Spinal cord (tissue), 10 donors: ENCODE data around the gene PBX3. TPM values are rescaled to one million over a fixed set of nuclear protein-coding genes. Genes with fewer than 3 reads are reported as not detected.

ENCODE experiments used
- DNase-seq, 6 donors: peaks; one replicate each; pipeline versions ENCODE4 v3.0.0 to v3.0.0-alpha.2; 2013 to 2015; ENCODE audit warnings: low spot score in 6 of 6, low read depth in 4 of 6
- H3K27ac ChIP-seq: one replicate; pipeline ENCODE4 v1.5.1; 2013; ENCODE audit warnings: low read depth, low read length, control low read depth
- H3K27me3 ChIP-seq: one replicate; pipeline ENCODE4 v1.6.1; 2013; ENCODE audit warnings: low read length; ENCODE audit not compliant: control insufficient read depth, insufficient read depth
- H3K36me3 ChIP-seq: one replicate; pipeline ENCODE4 v1.6.1; 2013; ENCODE audit warnings: low read length; ENCODE audit not compliant: control insufficient read depth, insufficient read depth
- H3K4me1 ChIP-seq: one replicate; pipeline ENCODE4 v1.6.1; 2013; ENCODE audit warnings: low read length; ENCODE audit not compliant: control insufficient read depth, insufficient read depth
- H3K4me3 ChIP-seq: one replicate; pipeline ENCODE4 v1.5.1; 2013; ENCODE audit warnings: low read depth, low read length, control low read depth
- H3K9me3 ChIP-seq: one replicate; pipeline ENCODE4 v1.6.1; 2013; ENCODE audit warnings: low read length; ENCODE audit not compliant: control insufficient read depth, insufficient read depth
- WGBS: methylation state at CpG from one replicate; pipeline ENCODE4 v1.1.5; 2013; ENCODE audit warnings: missing lambda C conversion rate; ENCODE audit not compliant: insufficient coverage; 5-methylcytosine and 5-hydroxymethylcytosine counted together
- polyA plus RNA-seq, 2 donors: library from polyadenylated mRNA; unstranded; fragments of 120-200 nt; gene quantifications; one replicate each; pipeline ENCODE4 v1.2.1, GENCODE V29; 2013; ENCODE audit not compliant: insufficient read length in 2 of 2
- total RNA-seq, 2 donors: library from RNA; depleted of rRNA in 1 of 2; stranded (reverse); fragments of 120-200 nt in 1 of 2; fragments of >200 nt in 1 of 2; gene quantifications; one replicate each; pipeline versions ENCODE4 v1.2.3 to v1.2.4, GENCODE V29; 2013 to 2014
- donor health status: healthy.

Gene PBX3
- total and polyA plus RNA-seq, 4 donors: 44.6 to 132 (median 86.4) TPM

- Histone ChIP-seq H3K36me3 (no peaks in the 10 kb centered on the region), H3K27ac (no peak overlapping the region), H3K27me3 (no peaks in the 10 kb centered on the region), H3K9me3 (no peaks in the 10 kb centered on the region), H3K4me1 (no peaks in the 10 kb centered on the region), H3K4me3 (no peak overlapping the region)
- WGBS: no CpG with 5 or more reads among the region's 5 CpGs
- DNase-seq: peak in 1 of 6 donors; percentile 50
These were observed 98.2 kb downstream of the PBX3 start for GRCh38 chr9:125845271-125845808.

GRCh38 chr9:125847735-125848134 is 100.6 kb downstream of the PBX3 start:
- no peak for DNase-seq
- Histone ChIP-seq H3K9me3 (no peaks in the 10 kb centered on the region), H3K36me3 (no peaks in the 10 kb centered on the region), H3K27me3 (no peaks in the 10 kb centered on the region), H3K4me1 (no peaks in the 10 kb centered on the region), H3K27ac (no peak overlapping the region), H3K4me3 (no peak overlapping the region)
- 79% methylated on average over 2 of the region's 2 CpGs for WGBS

- Histone ChIP-seq H3K27ac (no peak overlapping the region), H3K4me1 (no peaks in the 10 kb centered on the region), H3K9me3 (no peaks in the 10 kb centered on the region), H3K36me3 (no peaks in the 10 kb centered on the region), H3K27me3 (no peaks in the 10 kb centered on the region), H3K4me3 (no peak overlapping the region)
- peak in 1 of 6 donors; percentile 64 for DNase-seq
- whole genome bisulfite sequencing: no CpG with 5 or more reads among the region's 3 CpGs
These were observed 103.0 kb downstream of the PBX3 start for GRCh38 chr9:125850106-125850632.

GRCh38 chr9:125850763-125851162 is 103.6 kb downstream of the PBX3 start:
- 29% methylated on average over 1 of the region's 1 CpG for WGBS
- Histone ChIP-seq H3K27me3 (no peaks in the 10 kb centered on the region), H3K36me3 (no peaks in the 10 kb centered on the region), H3K4me3 (no peak overlapping the region), H3K27ac (no peak overlapping the region), H3K9me3 (no peaks in the 10 kb centered on the region), H3K4me1 (no peaks in the 10 kb centered on the region)
- DNase-seq: peak in 1 of 6 donors; percentile 52

GRCh38 chr9:125851979-125852378 is 104.8 kb downstream of the PBX3 start:
- DNase-seq: peak in 2 of 6 donors; percentile 69 to 86
- WGBS: 71% methylated on average over 1 of the region's 2 CpGs

GRCh38 chr9:125852386-125852785 is 105.2 kb downstream of the PBX3 start:
- H3K4me1 ChIP-seq: no peaks in the 10 kb centered on the region
- DNase-seq: peak in 1 of 6 donors; percentile 27
- no peak overlapping the region for H3K27ac ChIP-seq
- H3K4me3 ChIP-seq: no peak overlapping the region
- no peaks in the 10 kb centered on the region for H3K27me3 ChIP-seq
- no peaks in the 10 kb centered on the region for H3K36me3 ChIP-seq
- WGBS: no CpG with 5 or more reads among the region's 2 CpGs
- H3K9me3 ChIP-seq: no peaks in the 10 kb centered on the region

More at GRCh38 chr9:125851979-125852378, 104.8 kb downstream of the PBX3 start:
- no peak overlapping the region for H3K4me3 ChIP-seq
- H3K27ac ChIP-seq: no peak overlapping the region
- no peaks in the 10 kb centered on the region for H3K36me3 ChIP-seq
- H3K9me3 ChIP-seq: no peaks in the 10 kb centered on the region
- no peaks in the 10 kb centered on the region for H3K4me1 ChIP-seq
- no peaks in the 10 kb centered on the region for H3K27me3 ChIP-seq

- no peaks in the 10 kb centered on the region for H3K9me3 ChIP-seq
- H3K4me3 ChIP-seq: no peak overlapping the region
- H3K36me3 ChIP-seq: no peaks in the 10 kb centered on the region
- no peak overlapping the region for H3K27ac ChIP-seq
- no peaks in the 10 kb centered on the region for H3K4me1 ChIP-seq
- no peaks in the 10 kb centered on the region for H3K27me3 ChIP-seq
- DNase-seq: no peak
These were observed 107.5 kb downstream of the PBX3 start for GRCh38 chr9:125854553-125855275.

GRCh38 chr9:125856331-125856730 is 109.2 kb downstream of the PBX3 start:
- Histone ChIP-seq H3K36me3 (no peaks in the 10 kb centered on the region), H3K4me1 (no peaks in the 10 kb centered on the region), H3K27ac (no peak overlapping the region), H3K9me3 (no peaks in the 10 kb centered on the region), H3K27me3 (no peaks in the 10 kb centered on the region), H3K4me3 (no peak overlapping the region)
- DNase-seq: peak in 2 of 6 donors; percentile 46 to 74
- 80% methylated on average over 4 of the region's 9 CpGs for WGBS

- no peaks in the 10 kb centered on the region for H3K4me1 ChIP-seq
- DNase-seq: no peak
- no peak overlapping the region for H3K4me3 ChIP-seq
- H3K36me3 ChIP-seq: no peaks in the 10 kb centered on the region
- H3K9me3 ChIP-seq: no peaks in the 10 kb centered on the region
- H3K27ac ChIP-seq: no peak overlapping the region
- H3K27me3 ChIP-seq: no peaks in the 10 kb centered on the region
These were observed 114.4 kb downstream of the PBX3 start for GRCh38 chr9:125861405-125862058.
